GM12878 (cell line): ENCODE measurements around the gene AGAP1. TPM values are rescaled to one million over a fixed set of nuclear protein-coding genes. Genes with fewer than 3 reads are reported as not detected.

Experiments used
- ATAC-seq: fragments of 200-7000 bp; cut with Tn5 transposase; 3 replicates; pipeline ENCODE4 v1.9.1; 2020; ENCODE audit warnings: mild to moderate bottlenecking, moderate library complexity
- BruUV-seq: library from RNA; stranded (reverse); fragments of 400-500 nt; replicated peaks from 2 replicates; lab custom pipeline; 2021; lab: Mats Ljungman, UMichigan
- CTCF ChIA-PET: fragments of 300-600 bp; sonication (Branson Sonifier 250); formaldehyde crosslinking; extraction: SDS; loops from one replicate; lab custom pipeline; 2021; ENCODE audit warnings: inconsistent platforms; lab: Yijun Ruan, JAX
- POLR2A ChIA-PET: fragments of 350-600 bp; formaldehyde crosslinking; extraction: SDS; loops from one replicate; lab custom pipeline; 2021; ENCODE audit warnings: inconsistent platforms; lab: Charles Lee
- RAD21 ChIA-PET: fragments of 300-600 bp; sonication (Branson Sonifier 250); formaldehyde crosslinking; loops from one replicate; lab custom pipeline; 2023; ENCODE audit warnings: antibody characterized with exemption; ENCODE audit not compliant: unreplicated experiment; lab: Charles Lee
- SMC1A ChIA-PET: fragments of 300-600 bp; sonication (Branson Sonifier 250); formaldehyde crosslinking; loops from one replicate; lab custom pipeline; 2023; ENCODE audit not compliant: unreplicated experiment, uncharacterized antibody; lab: Charles Lee
- DNase-seq: peaks from one replicate; pipeline ENCODE4 v3.0.0-alpha.2; 2011; ENCODE audit warnings: low read depth, low spot score
- FAIRE-seq: peaks from 3 replicates; lab custom pipeline; 2011; peaks lifted over from hg19 to GRCh38; lab: Jason Lieb, UNC
- H2AFZ ChIP-seq: 2 replicates; pipeline ENCODE4 v1.6.0; 2011; ENCODE audit warnings: low read depth, low read length, control low read depth; ENCODE audit not compliant: control insufficient read depth
- H3K27ac ChIP-seq: 2 replicates; pipeline ENCODE4 v1.5.1; 2011; ENCODE audit warnings: control low read depth; ENCODE audit not compliant: control insufficient read depth, insufficient read depth
- H3K27me3 ChIP-seq, 2 experiments: replicated peaks in 1 of 2; 2 replicates each; pipeline versions ENCODE4 v1.6.0 to v1.6.1; 2011; ENCODE audit warnings: low read length in 1 of 2; ENCODE audit not compliant: control insufficient read depth in 2 of 2, insufficient read depth in 2 of 2
- H3K36me3 ChIP-seq, 2 experiments: 2 replicates each; pipeline ENCODE4 v1.5.1; 2011; ENCODE audit warnings: low read length in 1 of 2; ENCODE audit not compliant: control insufficient read depth in 2 of 2, insufficient read depth in 2 of 2
- H3K4me1 ChIP-seq: 2 replicates; pipeline ENCODE4 v1.6.1; 2011; ENCODE audit warnings: mild to moderate bottlenecking, low read length, moderate library complexity, mixed read lengths; ENCODE audit not compliant: control insufficient read depth, insufficient read depth
- H3K4me2 ChIP-seq: 2 replicates; pipeline ENCODE4 v1.6.0; 2011; ENCODE audit warnings: control low read depth; ENCODE audit not compliant: control insufficient read depth, insufficient read depth
- H3K4me3 ChIP-seq: fragments of 200-600 bp; sonication (generic); 2 replicates; pipeline ENCODE4 v1.5.1; 2016
- H3K79me2 ChIP-seq: 2 replicates; pipeline ENCODE4 v1.6.0; 2011; ENCODE audit warnings: low read length; ENCODE audit not compliant: control insufficient read depth, insufficient read depth
- H3K9ac ChIP-seq: 2 replicates; pipeline ENCODE4 v1.8.0; 2011; ENCODE audit warnings: low read length, control low read depth, mixed read lengths; ENCODE audit not compliant: control insufficient read depth, insufficient read depth
- H3K9me3 ChIP-seq: replicated peaks from 3 replicates; pipeline ENCODE4 v1.5.1; 2011; ENCODE audit warnings: mild to moderate bottlenecking, low read length; ENCODE audit not compliant: control insufficient read depth, insufficient read depth
- H4K20me1 ChIP-seq: 2 replicates; pipeline ENCODE4 v1.6.0; 2011; ENCODE audit not compliant: control insufficient read depth, insufficient read depth
- BACH1 ChIP-seq: fragments of 450-650 bp; IDR thresholded peaks from 2 replicates; pipeline ENCODE4 v1.6.1; 2017; ENCODE audit warnings: mild to moderate bottlenecking, borderline replicate concordance
- BCL11A ChIP-seq: IDR thresholded peaks from 2 replicates; pipeline ENCODE4 v1.6.1; 2011; ENCODE audit warnings: low read depth, low read length
- HDAC6 ChIP-seq: fragments of 200-600 bp; sonication (generic); IDR thresholded peaks from one replicate; pipeline ENCODE4 v1.8.0; 2017; ENCODE audit warnings: antibody characterized with exemption; ENCODE audit not compliant: unreplicated experiment
- IKZF2 ChIP-seq, 2 experiments: fragments of 450-650 bp; IDR thresholded peaks; 2 replicates each; pipeline ENCODE4 v1.6.1; 2017; ENCODE audit warnings: mild to moderate bottlenecking in 2 of 2, moderate library complexity in 2 of 2
- KAT2A ChIP-seq: conservative IDR thresholded peaks from 2 replicates; pipeline ENCODE4 v1.6.1; 2011; ENCODE audit warnings: low read depth, low read length; ENCODE audit not compliant: control insufficient read depth
- MXI1 ChIP-seq: fragments of 150-350 bp; IDR thresholded peaks from 2 replicates; pipeline ENCODE4 v1.6.1; 2011; ENCODE audit warnings: low read depth, mild to moderate bottlenecking, inconsistent platforms, low read length, improper control_type of control experiment
- NFIC ChIP-seq: IDR thresholded peaks from 2 replicates; pipeline ENCODE4 v1.6.1; 2012; ENCODE audit warnings: low read depth, mild to moderate bottlenecking, inconsistent platforms, low read length, moderate library complexity
- NFYB ChIP-seq: IDR thresholded peaks from 2 replicates; pipeline ENCODE4 v1.6.1; 2011; ENCODE audit warnings: low read depth, mild to moderate bottlenecking, low read length, improper control_type of control experiment, moderate library complexity; ENCODE audit not compliant: insufficient read depth
- NRF1 ChIP-seq: conservative IDR thresholded peaks from 2 replicates; pipeline ENCODE4 v1.6.1; 2011; ENCODE audit warnings: mild to moderate bottlenecking, low read depth, low read length, improper control_type of control experiment
- PBX3 ChIP-seq: IDR thresholded peaks from 2 replicates; pipeline ENCODE4 v1.6.1; 2011; ENCODE audit warnings: mild to moderate bottlenecking, low read depth, low read length, moderate library complexity; ENCODE audit not compliant: insufficient replicate concordance
- RB1 ChIP-seq: fragments of 450-650 bp; formaldehyde crosslinking; IDR thresholded peaks from 2 replicates; pipeline ENCODE4 v1.6.1; 2017; ENCODE audit warnings: mild to moderate bottlenecking, borderline replicate concordance
- SUPT20H ChIP-seq: IDR thresholded peaks from 2 replicates; pipeline ENCODE4 v1.6.1; 2011; ENCODE audit warnings: low read depth, mild to moderate bottlenecking, low read length, moderate library complexity, borderline replicate concordance; ENCODE audit not compliant: control insufficient read depth
- ZBTB4 ChIP-seq: fragments of 450-650 bp; formaldehyde crosslinking; IDR thresholded peaks from 2 replicates; pipeline ENCODE4 v1.4.0; 2022; ENCODE audit warnings: mild to moderate bottlenecking, moderate library complexity
- ZSCAN29 ChIP-seq: fragments of 450-650 bp; IDR thresholded peaks from 2 replicates; pipeline ENCODE4 v1.6.1; 2017; ENCODE audit warnings: mild to moderate bottlenecking, moderate library complexity
- WGBS: methylation state at CpG from one replicate; pipeline ENCODE4 v1.1.6; 2016; ENCODE audit warnings: low lambda C conversion rate; ENCODE audit not compliant: insufficient replicate concordance, insufficient coverage; ENCODE audit errors: missing lambda C conversion rate; 5-methylcytosine and 5-hydroxymethylcytosine counted together
- in situ Hi-C: fragments of 300-500 bp; cut with MboI; formaldehyde crosslinking; loops from 9 replicates; pipeline ENCODE4 v1.14.3; 2018; ENCODE audit warnings: mixed read lengths
- intact Hi-C: fragments of 100-400 bp; cut with micrococcal nuclease; formaldehyde crosslinking; loops from one replicate; pipeline ENCODE4 v1.14.2; 2022; ENCODE audit not compliant: unreplicated experiment
- polyA plus RNA-seq, 11 experiments: library from polyadenylated mRNA; depleted of rRNA in 4 of 11; unstranded in 6 of 11; stranded (reverse) in 5 of 11; fragments of >200 nt; fragmentation: Nextera tagmentation in 4 of 11; fragmentation: Illumina TruSeq in 1 of 11; extraction: Ambion mirVana in 4 of 11; extraction: Trizol in 1 of 11; gene quantifications; 1 replicate in 1 of 11; 2 replicates in 10 of 11; pipeline versions ENCODE4 v1.2.1 to v1.2.3, GENCODE V29; 2011 to 2016; ENCODE audit warnings: inconsistent platforms in 2 of 11, missing spikeins in 2 of 11, low read depth in 1 of 11
- total RNA-seq, 4 experiments: library from RNA; depleted of rRNA in 3 of 4; stranded (reverse); fragments of >200 nt in 3 of 4; fragmentation: Illumina TruSeq in 1 of 4; extraction: Trizol in 1 of 4; gene quantifications; 2 replicates each; pipeline versions ENCODE4 v1.2.1 to v1.2.3, GENCODE V29; 2013 to 2021
- TF ChIP-seq, protein P1 (sequence below): fragments of 450-650 bp; IDR thresholded peaks from 2 replicates; pipeline ENCODE4 v1.6.1; 2014; ENCODE audit warnings: mild to moderate bottlenecking
- TF ChIP-seq, protein P2 (sequence below): fragments of 450-650 bp; IDR thresholded peaks from 2 replicates; pipeline ENCODE4 v1.6.1; 2017; ENCODE audit warnings: antibody characterized with exemption, mild to moderate bottlenecking, moderate library complexity

Gene AGAP1
- total and polyA plus RNA-seq, 10 of the 15 experiments (the other 5 are each of a cell fraction or from before 2014, with no cell fraction given), result 0.05 to 0.15 (median 0.06) TPM; not detected in 7

- TF ChIP-seq NRF1 (no peak), IKZF2 (IDR thresholded peaks at IDR 0.05) (no peak), BCL11A (no peak), KAT2A (no peak), NFIC (no peak), HDAC6 (no peak), SUPT20H (no peak), PBX3 (no peak)
- TF ChIP-seq, protein P1, sequence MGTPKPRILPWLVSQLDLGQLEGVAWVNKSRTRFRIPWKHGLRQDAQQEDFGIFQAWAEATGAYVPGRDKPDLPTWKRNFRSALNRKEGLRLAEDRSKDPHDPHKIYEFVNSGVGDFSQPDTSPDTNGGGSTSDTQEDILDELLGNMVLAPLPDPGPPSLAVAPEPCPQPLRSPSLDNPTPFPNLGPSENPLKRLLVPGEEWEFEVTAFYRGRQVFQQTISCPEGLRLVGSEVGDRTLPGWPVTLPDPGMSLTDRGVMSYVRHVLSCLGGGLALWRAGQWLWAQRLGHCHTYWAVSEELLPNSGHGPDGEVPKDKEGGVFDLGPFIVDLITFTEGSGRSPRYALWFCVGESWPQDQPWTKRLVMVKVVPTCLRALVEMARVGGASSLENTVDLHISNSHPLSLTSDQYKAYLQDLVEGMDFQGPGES, result no peak
These were observed 615.6 kb downstream of the AGAP1 start (continued) for GRCh38 chr2:236109473-236109872.

DNA sequence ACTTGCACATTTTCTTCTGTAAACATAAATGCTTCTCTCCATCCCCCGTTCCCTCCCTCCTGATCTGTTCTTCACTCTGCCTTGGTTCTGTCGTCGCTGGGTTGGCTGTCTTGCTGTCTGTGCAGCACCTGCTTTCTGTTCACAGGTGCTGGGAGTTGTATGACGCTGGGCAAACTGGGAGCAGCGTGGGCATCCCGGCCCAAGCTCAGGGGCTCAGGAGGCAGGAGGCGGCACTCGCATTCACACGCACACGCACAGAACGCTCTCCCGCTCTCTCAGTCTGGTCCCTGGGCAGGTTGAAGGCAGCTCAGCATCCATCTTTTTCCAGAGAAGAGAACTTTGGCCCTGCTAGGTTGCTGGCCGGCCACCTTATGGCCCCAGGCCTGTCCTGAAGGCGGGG, 618.6 kb downstream of the AGAP1 start:
- no peak for ATAC-seq
- POLR2A ChIA-PET, result no interaction called here
- Histone ChIP-seq H3K36me3 (no peaks in the 10 kb centered on the region), H3K4me3 (no peak overlapping the region), H3K9ac (no peak overlapping the region), H4K20me1 (no peaks in the 10 kb centered on the region), H3K4me1 (no peaks in the 10 kb centered on the region), H3K4me2 (no peak overlapping the region), H2AFZ (no peak overlapping the region), H3K27ac (no peak overlapping the region), H3K9me3 (no peaks in the 10 kb centered on the region), H3K27me3 (no peaks in the 10 kb centered on the region; a peak in 1 of 4 replicates), H3K79me2 (no peaks in the 10 kb centered on the region)
- no peak for FAIRE-seq
- SMC1A ChIA-PET, result no interaction called here
- intact Hi-C loops, result no loop called here
- WGBS, result 49% methylated on average over 14 of the region's 14 CpGs
- no peak for TF ChIP-seq ZBTB4 (CRISPR knock-in tag)
- TF ChIP-seq RB1, result no peak
- no peak for TF ChIP-seq ZSCAN29
- TF ChIP-seq, protein P2, sequence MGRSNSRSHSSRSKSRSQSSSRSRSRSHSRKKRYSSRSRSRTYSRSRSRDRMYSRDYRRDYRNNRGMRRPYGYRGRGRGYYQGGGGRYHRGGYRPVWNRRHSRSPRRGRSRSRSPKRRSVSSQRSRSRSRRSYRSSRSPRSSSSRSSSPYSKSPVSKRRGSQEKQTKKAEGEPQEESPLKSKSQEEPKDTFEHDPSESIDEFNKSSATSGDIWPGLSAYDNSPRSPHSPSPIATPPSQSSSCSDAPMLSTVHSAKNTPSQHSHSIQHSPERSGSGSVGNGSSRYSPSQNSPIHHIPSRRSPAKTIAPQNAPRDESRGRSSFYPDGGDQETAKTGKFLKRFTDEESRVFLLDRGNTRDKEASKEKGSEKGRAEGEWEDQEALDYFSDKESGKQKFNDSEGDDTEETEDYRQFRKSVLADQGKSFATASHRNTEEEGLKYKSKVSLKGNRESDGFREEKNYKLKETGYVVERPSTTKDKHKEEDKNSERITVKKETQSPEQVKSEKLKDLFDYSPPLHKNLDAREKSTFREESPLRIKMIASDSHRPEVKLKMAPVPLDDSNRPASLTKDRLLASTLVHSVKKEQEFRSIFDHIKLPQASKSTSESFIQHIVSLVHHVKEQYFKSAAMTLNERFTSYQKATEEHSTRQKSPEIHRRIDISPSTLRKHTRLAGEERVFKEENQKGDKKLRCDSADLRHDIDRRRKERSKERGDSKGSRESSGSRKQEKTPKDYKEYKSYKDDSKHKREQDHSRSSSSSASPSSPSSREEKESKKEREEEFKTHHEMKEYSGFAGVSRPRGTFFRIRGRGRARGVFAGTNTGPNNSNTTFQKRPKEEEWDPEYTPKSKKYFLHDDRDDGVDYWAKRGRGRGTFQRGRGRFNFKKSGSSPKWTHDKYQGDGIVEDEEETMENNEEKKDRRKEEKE, result no peak
- no peak for TF ChIP-seq NFYB
- no peak for TF ChIP-seq MXI1
- no peak for TF ChIP-seq BACH1
- in situ Hi-C loops, result no loop called here
- RAD21 ChIA-PET, result no interaction called here
- BruUV-seq, result no TSS peak
- DNase-seq, result no peak
- CTCF ChIA-PET, result no interaction called here
